ENCODE measurements around the gene NPFFR2.

- TF ChIP-seq CTCF (IDR thresholded peaks at IDR 0.05) (no peak), POLR2A (IDR thresholded peaks at IDR 0.05) (no peak), EP300 (IDR thresholded peaks at IDR 0.05) (no peak), POLR2AphosphoS5 (IDR thresholded peaks at IDR 0.05) (no peak)
These were observed 162.7 kb downstream of the NPFFR2 start for GRCh38 chr4:72194453-72194852.
